H1 (cell line): ENCODE results near the gene STIMATE. TPM values are rescaled to one million over a fixed set of nuclear protein-coding genes. Genes with fewer than 3 reads are reported as not detected.

Source experiments
- CTCF ChIA-PET: fragments of 300-600 bp; sonication (Branson Sonifier 250); formaldehyde crosslinking; loops from one replicate; lab custom pipeline; 2021; ENCODE audit not compliant: partially characterized antibody; lab: Charles Lee
- POLR2A ChIA-PET: fragments of 300-600 bp; sonication (Branson Sonifier 250); formaldehyde crosslinking; loops from one replicate; lab custom pipeline; 2021; ENCODE audit warnings: inconsistent platforms; ENCODE audit not compliant: partially characterized antibody; lab: Charles Lee
- DNase-seq, 2 experiments: peaks; one replicate each; pipeline versions ENCODE4 v3.0.0 to v3.0.0-alpha.2; 2010 to 2022; ENCODE audit warnings: low spot score in 2 of 2, low read depth in 1 of 2, mixed read lengths in 1 of 2
- FAIRE-seq: peaks from 2 replicates; lab custom pipeline; 2011; peaks lifted over from hg19 to GRCh38; lab: Jason Lieb, UNC
- H2AFZ ChIP-seq: 2 replicates; pipeline ENCODE4 v1.8.1; 2012; ENCODE audit warnings: low read length, inconsistent platforms
- H2AK5ac ChIP-seq: 2 replicates; pipeline ENCODE4 v1.6.1; 2013; ENCODE audit warnings: low read depth, low read length
- H2BK120ac ChIP-seq: replicated peaks from 2 replicates; pipeline ENCODE3; 2013; ENCODE audit warnings: low read depth, low read length, inconsistent platforms
- H2BK12ac ChIP-seq: 2 replicates; pipeline ENCODE4 v1.6.1; 2013; ENCODE audit warnings: low read depth, low read length
- H2BK15ac ChIP-seq: 2 replicates; pipeline ENCODE4 v1.6.1; 2013; ENCODE audit warnings: low read length
- H2BK20ac ChIP-seq: 2 replicates; pipeline ENCODE4 v1.6.1; 2013; ENCODE audit warnings: low read length
- H2BK5ac ChIP-seq: 2 replicates; pipeline ENCODE4 v1.6.1; 2013; ENCODE audit warnings: low read depth, low read length
- H3K14ac ChIP-seq: 2 replicates; pipeline ENCODE4 v1.6.1; 2013; ENCODE audit warnings: inconsistent platforms; ENCODE audit not compliant: insufficient read length
- H3K18ac ChIP-seq: 2 replicates; pipeline ENCODE4 v1.6.1; 2013; ENCODE audit warnings: low read length; ENCODE audit errors: extremely low read depth
- H3K23ac ChIP-seq: 2 replicates; pipeline ENCODE4 v1.6.1; 2013; ENCODE audit warnings: inconsistent platforms; ENCODE audit not compliant: insufficient read length
- H3K23me2 ChIP-seq: 2 replicates; pipeline ENCODE4 v1.6.1; 2013; ENCODE audit warnings: low read depth, low read length
- H3K27ac ChIP-seq: 2 replicates; pipeline ENCODE4 v1.6.1; 2011; ENCODE audit warnings: low read depth, low read length, inconsistent platforms
- H3K27me3 ChIP-seq, 4 experiments: replicated peaks in 1 of 4; 1 replicate in 1 of 4; 2 replicates in 3 of 4; pipeline versions ENCODE4 v1.6.1 to v1.8.1; 2011 to 2013; ENCODE audit warnings: low read length in 3 of 4, mild to moderate bottlenecking in 3 of 4, inconsistent platforms in 2 of 4, mixed read lengths in 2 of 4, moderate library complexity in 1 of 4; ENCODE audit not compliant: control insufficient read depth in 3 of 4, insufficient read depth in 3 of 4; ENCODE audit errors: extremely low read depth in 1 of 4
- H3K36me3 ChIP-seq, 4 experiments: 2 replicates each; pipeline versions ENCODE4 v1.6.1 to v1.8.1; 2011 to 2013; ENCODE audit warnings: mild to moderate bottlenecking in 4 of 4, low read length in 3 of 4, moderate library complexity in 2 of 4, control low read depth in 1 of 4, inconsistent platforms in 1 of 4; ENCODE audit not compliant: insufficient read depth in 4 of 4, control insufficient read depth in 2 of 4
- H3K4ac ChIP-seq: replicated peaks from 2 replicates; pipeline ENCODE3; 2013; ENCODE audit warnings: low read length, low read depth, mixed read lengths, inconsistent platforms; ENCODE audit not compliant: insufficient read length
- H3K4me1 ChIP-seq, 4 experiments: replicated peaks in 1 of 4; 1 replicate in 1 of 4; 2 replicates in 3 of 4; pipeline versions ENCODE4 v1.6.1 to v1.8.1; 2011 to 2013; ENCODE audit warnings: low read length in 3 of 4, inconsistent platforms in 2 of 4, mixed read lengths in 1 of 4; ENCODE audit not compliant: insufficient read depth in 4 of 4, control insufficient read depth in 3 of 4
- H3K4me2 ChIP-seq, 2 experiments: 2 replicates each; pipeline versions ENCODE4 v1.6.1 to v1.8.1; 2011 to 2013; ENCODE audit warnings: low read depth in 2 of 2, low read length in 2 of 2, control low read depth in 1 of 2, inconsistent platforms in 1 of 2, mild to moderate bottlenecking in 1 of 2; ENCODE audit not compliant: insufficient read depth in 1 of 2
- H3K4me3 ChIP-seq, 4 experiments: fragments of 200-600, 300-600 bp in 1 of 4; sonication (generic), shearing (Covaris generic), sonication (Bioruptor Twin) in 1 of 4; 2 replicates each; pipeline versions ENCODE4 v1.5.1 to v1.8.1; 2011 to 2016; ENCODE audit warnings: low read length in 4 of 4, low read depth in 3 of 4, control low read depth in 2 of 4, inconsistent platforms in 2 of 4, mild to moderate bottlenecking in 2 of 4, mixed read lengths in 1 of 4, moderate library complexity in 1 of 4; ENCODE audit not compliant: insufficient read depth in 2 of 4; ENCODE audit errors: extremely low read depth in 1 of 4
- H3K56ac ChIP-seq: replicated peaks from 2 replicates; pipeline ENCODE3; 2013; ENCODE audit warnings: low read depth, mild to moderate bottlenecking, mixed read lengths, low read length, inconsistent platforms; ENCODE audit not compliant: insufficient read length
- H3K79me1 ChIP-seq: 2 replicates; pipeline ENCODE4 v1.6.1; 2013; ENCODE audit warnings: low read depth, low read length, control low read depth
- H3K79me2 ChIP-seq, 2 experiments: 2 replicates each; pipeline versions ENCODE4 v1.6.1 to v1.8.1; 2012 to 2013; ENCODE audit warnings: low read length in 2 of 2, mild to moderate bottlenecking in 2 of 2, inconsistent platforms in 1 of 2; ENCODE audit not compliant: insufficient read depth in 2 of 2, control insufficient read depth in 1 of 2
- H3K9ac ChIP-seq, 4 experiments: replicated peaks in 1 of 4; 1 replicate in 1 of 4; 2 replicates in 3 of 4; pipeline versions ENCODE4 v1.6.1 to v1.8.1; 2011 to 2013; ENCODE audit warnings: low read depth in 3 of 4, low read length in 3 of 4, control low read depth in 2 of 4, mild to moderate bottlenecking in 2 of 4, moderate library complexity in 2 of 4, inconsistent platforms in 1 of 4; ENCODE audit errors: extremely low read depth in 1 of 4
- H3K9me3 ChIP-seq, 2 experiments: 2 replicates each; pipeline versions ENCODE4 v1.6.1 to v1.8.1; 2012 to 2013; ENCODE audit warnings: mild to moderate bottlenecking in 2 of 2, moderate library complexity in 2 of 2, control low read depth in 1 of 2, inconsistent platforms in 1 of 2, low read depth in 1 of 2, low read length in 1 of 2, mixed read lengths in 1 of 2; ENCODE audit not compliant: insufficient read depth in 2 of 2
- H4K20me1 ChIP-seq, 2 experiments: replicated peaks in 1 of 2; 2 replicates each; pipeline versions ENCODE3 to v1.8.1; 2011 to 2013; ENCODE audit warnings: inconsistent platforms in 2 of 2, low read length in 2 of 2, mild to moderate bottlenecking in 1 of 2; ENCODE audit not compliant: insufficient read depth in 2 of 2, control insufficient read depth in 1 of 2
- H4K5ac ChIP-seq: 2 replicates; pipeline ENCODE4 v1.6.1; 2013; ENCODE audit warnings: low read length, low read depth, mixed read lengths, inconsistent platforms; ENCODE audit not compliant: insufficient read length
- H4K8ac ChIP-seq: 2 replicates; pipeline ENCODE4 v1.8.0; 2013; ENCODE audit warnings: mild to moderate bottlenecking, moderate library complexity, low read length, inconsistent platforms; ENCODE audit not compliant: insufficient read depth; ENCODE audit errors: extremely low read depth
- H4K91ac ChIP-seq: replicated peaks from 2 replicates; pipeline ENCODE3; 2013; ENCODE audit warnings: low read length, mixed read lengths, inconsistent platforms; ENCODE audit not compliant: insufficient read length
- BACH1 ChIP-seq: IDR thresholded peaks from 2 replicates; pipeline ENCODE4 v1.6.1; 2012; ENCODE audit warnings: low read length, improper control_type of control experiment
- CHD2 ChIP-seq: IDR thresholded peaks from 2 replicates; pipeline ENCODE4 v1.6.1; 2012; ENCODE audit warnings: low read length, improper control_type of control experiment
- EP300 ChIP-seq, 2 experiments: IDR thresholded peaks; 1 replicate in 1 of 2; 2 replicates in 1 of 2; pipeline ENCODE4 v1.6.1; 2011 to 2012; ENCODE audit warnings: low read depth in 2 of 2, low read length in 2 of 2, mild to moderate bottlenecking in 2 of 2, borderline replicate concordance in 1 of 2, inconsistent platforms in 1 of 2, moderate library complexity in 1 of 2
- FOSL1 ChIP-seq: IDR thresholded peaks from 2 replicates; pipeline ENCODE4 v1.6.1; 2011; ENCODE audit warnings: mild to moderate bottlenecking, low read depth, low read length, moderate library complexity; ENCODE audit not compliant: insufficient read depth
- HDAC6 ChIP-seq: IDR thresholded peaks from one replicate; pipeline ENCODE4 v1.7.1; 2012; ENCODE audit warnings: low read depth, mild to moderate bottlenecking, inconsistent platforms, low read length, moderate library complexity
- NRF1 ChIP-seq: IDR thresholded peaks from 2 replicates; pipeline ENCODE4 v1.6.1; 2011; ENCODE audit warnings: mild to moderate bottlenecking, low read depth, low read length, improper control_type of control experiment
- PHF8 ChIP-seq: fragments of 200-600 bp; sonication (generic); conservative IDR thresholded peaks from 2 replicates; pipeline ENCODE4 v1.7.1; 2012; ENCODE audit warnings: low read depth, mild to moderate bottlenecking, inconsistent platforms, low read length, moderate library complexity
- POU5F1 ChIP-seq: IDR thresholded peaks from 2 replicates; pipeline ENCODE4 v1.6.1; 2011; ENCODE audit warnings: low read depth, mild to moderate bottlenecking, low read length, moderate library complexity
- RAD21 ChIP-seq, 2 experiments: IDR thresholded peaks in 1 of 2; conservative IDR thresholded peaks in 1 of 2; 2 replicates each; pipeline ENCODE4 v1.6.1; 2011; ENCODE audit warnings: low read depth in 2 of 2, low read length in 2 of 2, improper control_type of control experiment in 1 of 2, inconsistent platforms in 1 of 2, mild to moderate bottlenecking in 1 of 2, moderate library complexity in 1 of 2
- RFX5 ChIP-seq: IDR thresholded peaks from 2 replicates; pipeline ENCODE4 v1.6.1; 2011; ENCODE audit warnings: low read depth, low read length, improper control_type of control experiment, borderline replicate concordance
- SAP30 ChIP-seq: fragments of 300-600 bp; sonication (generic); IDR thresholded peaks from 2 replicates; pipeline ENCODE4 v1.7.1; 2012; ENCODE audit warnings: low read length, moderate library complexity, mild to moderate bottlenecking, inconsistent platforms; ENCODE audit not compliant: insufficient read depth, insufficient replicate concordance
- SP2 ChIP-seq: IDR thresholded peaks from 2 replicates; pipeline ENCODE4 v1.6.1; 2012; ENCODE audit warnings: mild to moderate bottlenecking, low read length, inconsistent platforms
- TCF12 ChIP-seq: IDR thresholded peaks from 2 replicates; pipeline ENCODE4 v1.6.1; 2011; ENCODE audit warnings: low read depth, mild to moderate bottlenecking, low read length
- ZNF274 ChIP-seq: IDR thresholded peaks from 2 replicates; pipeline ENCODE4 v1.7.0; 2012; ENCODE audit warnings: low read length, borderline replicate concordance; ENCODE audit errors: extremely low read depth
- WGBS, 2 experiments: shearing (Covaris generic) in 1 of 2; methylation state at CpG; one replicate each; pipeline versions ENCODE4 v1.1.6 to v1.1.7; 2013 to 2015; ENCODE audit warnings: low lambda C conversion rate in 2 of 2, mixed read lengths in 2 of 2, inconsistent platforms in 1 of 2, low coverage in 1 of 2, missing lambda C conversion rate in 1 of 2; ENCODE audit not compliant: insufficient replicate concordance in 2 of 2, insufficient coverage in 1 of 2, insufficient read length in 1 of 2; ENCODE audit errors: extremely low coverage in 1 of 2, missing lambda C conversion rate in 1 of 2; 5-methylcytosine and 5-hydroxymethylcytosine counted together
- polyA plus RNA-seq, 7 experiments: library from polyadenylated mRNA; depleted of rRNA in 3 of 7; stranded (reverse) in 5 of 7; unstranded in 2 of 7; fragments of >200 nt in 5 of 7; fragments of 200-250 nt in 2 of 7; gene quantifications; 1 replicate in 5 of 7; 2 replicates in 1 of 7; 4 replicates in 1 of 7; pipeline versions ENCODE4 v1.2.1 to v1.2.3, GENCODE V29; 2011 to 2013; ENCODE audit warnings: missing spikeins in 2 of 7, mixed read lengths in 2 of 7
- total RNA-seq: library from RNA; stranded (reverse); fragmentation: NEBNext Ultra II Directional; extraction: Animal tissue kit (Norgen Biotek cat#: 25700); gene quantifications from 2 replicates; pipeline ENCODE4 v1.2.1, GENCODE V29; 2021

The STIMATE gene
- total and polyA plus RNA-seq, 2 of the 8 experiments (the other 6 are each of a cell fraction or from before 2014, with no cell fraction given), result 17.5 to 22.1 TPM

DNA sequence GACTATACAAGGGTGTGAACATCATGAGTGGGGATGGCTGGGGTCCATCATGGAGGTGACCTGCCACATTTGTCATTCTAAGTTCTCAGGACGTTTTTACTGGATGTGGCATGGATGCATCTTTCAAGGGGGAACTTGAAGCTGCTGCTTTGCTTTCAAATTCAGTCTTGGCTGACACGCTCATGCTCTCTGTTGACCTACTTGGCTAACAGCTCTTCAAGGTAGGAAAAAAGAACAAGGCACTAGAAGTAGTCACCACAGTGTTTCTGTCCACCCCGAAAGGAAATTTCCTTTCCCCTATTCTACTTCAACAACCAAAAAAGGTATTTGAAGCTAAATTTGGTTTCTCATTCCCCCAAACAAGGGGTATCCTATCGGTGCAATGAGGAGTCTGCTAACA is 15.0 kb downstream of the STIMATE start:
- no peak for DNase-seq
- no peak overlapping the region for H2BK20ac ChIP-seq
- no peak overlapping the region for H2BK120ac ChIP-seq
- no peak overlapping the region for H3K56ac ChIP-seq
- H3K79me2 ChIP-seq, result peaks cover 0 to 9% of the 10 kb centered on the region in 2 experiments; a peak in 2 of 4 replicates
- H3K36me3 ChIP-seq, result peaks cover 0 to 3% (median 0%) of the 10 kb centered on the region in 4 experiments; a peak in 1 of 8 replicates
- no peak overlapping the region for H2BK15ac ChIP-seq
- no peak overlapping the region for H4K91ac ChIP-seq
- no peak overlapping the region for H3K14ac ChIP-seq
- H2AK5ac ChIP-seq, result no peak overlapping the region
- H4K5ac ChIP-seq, result no peak overlapping the region
- H2BK12ac ChIP-seq, result no peak overlapping the region
- H2BK5ac ChIP-seq, result no peak overlapping the region
- no peaks in the 10 kb centered on the region for H3K23me2 ChIP-seq
- no peak overlapping the region for H3K4me3 ChIP-seq
- no peak overlapping the region for H3K18ac ChIP-seq
- H2AFZ ChIP-seq, result no peak overlapping the region
- H3K4ac ChIP-seq, result no peak overlapping the region
- no peak for FAIRE-seq
- CTCF ChIA-PET, result interaction anchor here (0.6 to 1.6 kb wide), 6 partner anchors 9 to 137 kb away, joined by 3 to 7 read pairs (median 4); no protein-coding TSS in a partner anchor
- no peaks in the 10 kb centered on the region for H3K4me1 ChIP-seq
- no peak overlapping the region for H3K23ac ChIP-seq
- no peak overlapping the region for H3K4me2 ChIP-seq
- H3K27ac ChIP-seq, result no peak overlapping the region
- H3K79me1 ChIP-seq, result peaks cover 5% of the 10 kb centered on the region
- H3K27me3 ChIP-seq, result no peaks in the 10 kb centered on the region
- H3K9ac ChIP-seq, result no peak overlapping the region
- H3K9me3 ChIP-seq, result no peaks in the 10 kb centered on the region
- WGBS, 2 experiments, result 87% methylated on average over 4 of the region's 4 CpGs; no CpG with 5 or more reads in 1 of the 2 experiments
- H4K8ac ChIP-seq, result no peak overlapping the region
- POLR2A ChIA-PET, result no interaction called here
- peaks cover 0 to 3% of the 10 kb centered on the region in 2 experiments for H4K20me1 ChIP-seq
- TF ChIP-seq HDAC6 (no peak), ZNF274 (no peak), POU5F1 (no peak), CHD2 (no peak), RAD21 (IDR thresholded peaks at IDR 0.05 in 1 of 2, conservative IDR thresholded peaks at IDR 0.05 in 1 of 2; ENCODE audit: low read depth in 2 of 2, low read length in 2 of 2) (no peak), FOSL1 (no peak), BACH1 (no peak), PHF8 (no peak), SAP30 (no peak), SP2 (no peak), EP300 (IDR thresholded peaks at IDR 0.05; ENCODE audit: borderline replicate concordance in 1 of 2, low read depth in 2 of 2, low read length in 2 of 2) (no peak), RFX5 (no peak), TCF12 (no peak), NRF1 (no peak)
